Peyer's patch (tissue), 4 donors: ENCODE data around the gene CADM1. TPM values are rescaled to one million over a fixed set of nuclear protein-coding genes. Genes with fewer than 3 reads are reported as not detected.

Experiments used
- DNase-seq, 3 donors: peaks; one replicate each; pipeline ENCODE4 v3.0.0-alpha.2; 2017 to 2019
- H3K27ac ChIP-seq, 4 donors: fragments of 200-600 bp; sonication (generic); one replicate each; pipeline ENCODE4 v1.5.1; 2016 to 2019
- H3K27me3 ChIP-seq, 2 donors: fragments of 200-600 bp; sonication (generic); one replicate each; pipeline ENCODE4 v1.5.1; 2019
- H3K36me3 ChIP-seq, 3 donors: fragments of 200-600 bp; sonication (generic); one replicate each; pipeline ENCODE4 v1.5.1; 2016 to 2019
- H3K4me1 ChIP-seq, 4 donors: fragments of 200-600 bp; sonication (generic); one replicate each; pipeline ENCODE4 v1.5.1; 2016 to 2019
- H3K4me3 ChIP-seq, 4 donors: fragments of 200-600 bp; sonication (generic); 1 replicate in 3 of 4; 2 replicates in 1 of 4; pipeline ENCODE4 v1.5.1; 2016 to 2019; ENCODE audit warnings: mild to moderate bottlenecking in 1 of 4
- H3K9me3 ChIP-seq, 4 donors: fragments of 200-600 bp; sonication (generic); one replicate each; pipeline ENCODE4 v1.5.1; 2016 to 2019; ENCODE audit warnings: mild to moderate bottlenecking in 1 of 4
- POLR2A ChIP-seq, 2 donors: fragments of 450-650 bp; IDR thresholded peaks; one replicate each; pipeline ENCODE4 v1.5.1; 2017; ENCODE audit warnings: antibody characterized with exemption in 2 of 2, mild to moderate bottlenecking in 2 of 2, moderate library complexity in 2 of 2
- total RNA-seq, 4 donors: library from RNA; depleted of rRNA; stranded (reverse); fragments of >200 nt; gene quantifications; one replicate each; pipeline ENCODE4 v1.1.0, GENCODE V29; 2016
- TF ChIP-seq, protein P1 (sequence below), 6 experiments: fragments of 450-650 bp in 4 of 6; fragments of 200-600 bp in 2 of 6; sonication (generic) in 1 of 6; IDR thresholded peaks; one replicate each; pipeline ENCODE4 v1.5.1; 2017 to 2019; ENCODE audit warnings: antibody characterized with exemption in 6 of 6, mild to moderate bottlenecking in 3 of 6, moderate library complexity in 1 of 6

The CADM1 gene
- total RNA-seq, 4 donors from 2014 or later, result 0.38 to 8.3 (median 2.5) TPM

DNA sequence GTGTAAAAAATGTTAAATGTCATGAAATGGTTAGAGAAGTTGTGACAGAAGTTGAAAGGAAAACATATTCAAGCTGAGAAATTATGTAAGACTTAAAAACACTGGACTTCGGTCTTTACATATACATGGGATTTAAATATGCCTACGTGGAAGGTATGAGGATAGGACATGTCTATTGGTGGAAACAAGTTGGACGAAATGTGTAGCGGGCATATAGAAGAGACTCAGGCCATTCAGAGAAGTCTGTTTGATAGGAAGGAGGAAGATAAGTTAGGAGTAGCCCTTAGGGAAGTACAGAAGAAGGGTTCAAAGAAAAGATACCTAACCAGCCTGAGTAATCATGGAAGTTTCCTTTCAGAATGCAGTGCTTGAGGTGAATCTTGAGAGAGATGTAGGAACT is 14.7 kb downstream of the CADM1 start:
- no peak for DNase-seq
- H3K36me3 ChIP-seq, result no peaks in the 10 kb centered on the region
- H3K9me3 ChIP-seq, result no peaks in the 10 kb centered on the region
- no peak overlapping the region for H3K27ac ChIP-seq
- H3K27me3 ChIP-seq, result no peaks in the 10 kb centered on the region
- no peak for TF ChIP-seq POLR2A (IDR thresholded peaks at IDR 0.05)
- TF ChIP-seq, protein P1, sequence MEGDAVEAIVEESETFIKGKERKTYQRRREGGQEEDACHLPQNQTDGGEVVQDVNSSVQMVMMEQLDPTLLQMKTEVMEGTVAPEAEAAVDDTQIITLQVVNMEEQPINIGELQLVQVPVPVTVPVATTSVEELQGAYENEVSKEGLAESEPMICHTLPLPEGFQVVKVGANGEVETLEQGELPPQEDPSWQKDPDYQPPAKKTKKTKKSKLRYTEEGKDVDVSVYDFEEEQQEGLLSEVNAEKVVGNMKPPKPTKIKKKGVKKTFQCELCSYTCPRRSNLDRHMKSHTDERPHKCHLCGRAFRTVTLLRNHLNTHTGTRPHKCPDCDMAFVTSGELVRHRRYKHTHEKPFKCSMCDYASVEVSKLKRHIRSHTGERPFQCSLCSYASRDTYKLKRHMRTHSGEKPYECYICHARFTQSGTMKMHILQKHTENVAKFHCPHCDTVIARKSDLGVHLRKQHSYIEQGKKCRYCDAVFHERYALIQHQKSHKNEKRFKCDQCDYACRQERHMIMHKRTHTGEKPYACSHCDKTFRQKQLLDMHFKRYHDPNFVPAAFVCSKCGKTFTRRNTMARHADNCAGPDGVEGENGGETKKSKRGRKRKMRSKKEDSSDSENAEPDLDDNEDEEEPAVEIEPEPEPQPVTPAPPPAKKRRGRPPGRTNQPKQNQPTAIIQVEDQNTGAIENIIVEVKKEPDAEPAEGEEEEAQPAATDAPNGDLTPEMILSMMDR (IDR thresholded peaks at IDR 0.05), result no peak
- no peaks in the 10 kb centered on the region for H3K4me1 ChIP-seq
- no peak overlapping the region for H3K4me3 ChIP-seq

DNA sequence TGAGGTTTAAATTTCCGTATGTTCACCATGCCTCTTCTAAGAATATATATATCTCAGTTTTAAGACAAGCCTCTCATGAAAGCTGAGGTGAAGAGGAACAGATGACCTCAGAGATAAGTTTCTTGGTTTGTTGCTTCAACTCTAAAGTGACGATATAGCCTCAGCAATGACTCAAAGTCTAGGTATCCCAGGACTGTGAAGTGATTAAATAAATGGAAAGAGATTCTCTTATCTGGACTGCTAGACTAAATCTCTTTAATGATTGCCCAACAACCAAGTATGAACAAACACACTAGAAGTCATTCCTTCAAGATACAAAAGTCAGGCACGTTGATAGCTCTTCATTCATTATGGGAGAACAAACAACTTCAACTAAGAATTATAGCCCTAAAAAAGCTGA is 15.3 kb downstream of the CADM1 start:
- Histone ChIP-seq H3K4me3 (no peak overlapping the region), H3K36me3 (no peaks in the 10 kb centered on the region), H3K27me3 (no peaks in the 10 kb centered on the region), H3K9me3 (no peaks in the 10 kb centered on the region), H3K27ac (no peak overlapping the region), H3K4me1 (no peaks in the 10 kb centered on the region)
- DNase-seq, result no peak
- TF ChIP-seq, protein P1 (IDR thresholded peaks at IDR 0.05), result no peak
- TF ChIP-seq POLR2A (IDR thresholded peaks at IDR 0.05), result no peak

DNA sequence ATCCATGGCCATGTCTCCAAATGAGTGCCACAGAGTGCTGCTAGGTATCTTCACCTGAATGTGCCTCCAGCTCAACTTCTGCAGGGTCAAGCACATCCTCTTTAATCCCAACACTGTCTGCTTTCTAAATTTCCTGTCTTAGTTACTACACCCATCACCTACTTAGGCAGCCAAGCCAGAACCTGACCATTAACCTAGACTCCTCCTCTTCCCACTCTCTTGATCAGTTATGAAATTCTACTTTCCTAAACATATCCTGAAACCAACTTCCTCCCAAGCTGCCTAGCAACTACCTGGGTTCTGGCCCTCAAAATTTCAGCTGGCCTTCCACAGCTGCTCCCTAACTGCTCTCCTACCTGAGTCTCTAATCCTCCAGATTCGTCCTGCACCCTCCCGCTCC is 22.7 kb downstream of the CADM1 start:
- H3K27me3 ChIP-seq, result no peaks in the 10 kb centered on the region
- H3K4me3 ChIP-seq, result no peak overlapping the region
- H3K36me3 ChIP-seq, result no peaks in the 10 kb centered on the region
- no peak for TF ChIP-seq POLR2A (IDR thresholded peaks at IDR 0.05)
- TF ChIP-seq, protein P1 (IDR thresholded peaks at IDR 0.05), result no peak
- no peak for DNase-seq
- no peaks in the 10 kb centered on the region for H3K9me3 ChIP-seq
- H3K27ac ChIP-seq, result no peak overlapping the region
- H3K4me1 ChIP-seq, result no peaks in the 10 kb centered on the region

DNA sequence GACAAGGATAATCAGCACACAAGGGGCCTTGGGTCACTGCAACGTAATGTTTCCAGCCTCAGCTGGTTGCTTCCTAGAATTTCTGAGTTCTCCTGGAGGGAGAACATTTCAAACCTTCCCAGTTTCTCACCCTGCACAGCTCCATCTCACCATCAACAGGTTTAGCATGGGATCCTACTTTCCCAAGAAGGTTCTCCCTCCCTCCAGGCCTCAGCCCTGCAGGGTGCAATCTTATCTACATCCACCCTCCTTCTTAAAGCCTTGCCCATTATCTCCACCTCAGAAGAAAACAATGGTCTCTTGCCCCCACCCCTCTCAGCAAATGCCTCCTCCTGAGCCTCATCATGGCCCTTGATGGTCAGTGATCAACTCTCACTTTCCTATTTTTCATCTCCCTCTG is 23.6 kb downstream of the CADM1 start:
- H3K36me3 ChIP-seq, result no peaks in the 10 kb centered on the region
- H3K9me3 ChIP-seq, result no peaks in the 10 kb centered on the region
- no peaks in the 10 kb centered on the region for H3K27me3 ChIP-seq
- no peak for DNase-seq
- no peaks in the 10 kb centered on the region for H3K4me1 ChIP-seq
- H3K4me3 ChIP-seq, result no peak overlapping the region
- TF ChIP-seq, protein P1 (IDR thresholded peaks at IDR 0.05), result no peak
- TF ChIP-seq POLR2A (IDR thresholded peaks at IDR 0.05), result no peak
- no peak overlapping the region for H3K27ac ChIP-seq

DNA sequence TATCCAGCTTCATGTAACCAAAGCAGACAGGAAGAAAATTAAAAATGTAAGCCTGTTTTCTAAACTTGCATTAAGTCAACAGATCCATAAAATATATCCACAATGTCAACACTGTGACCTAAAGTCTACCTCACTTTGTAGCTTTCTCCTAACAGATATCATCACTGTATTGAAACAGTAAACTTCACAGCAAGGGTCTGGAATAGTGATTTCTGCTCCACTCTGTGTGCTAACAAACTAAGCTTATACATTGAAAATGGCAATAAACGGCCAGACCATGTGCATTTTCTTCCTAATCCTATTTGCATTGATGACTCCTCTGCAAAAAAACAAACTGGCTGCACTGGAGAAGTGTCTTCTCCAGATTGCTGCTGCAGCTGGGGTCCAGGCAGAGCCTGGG is 26.8 kb downstream of the CADM1 start:
- Histone ChIP-seq H3K9me3 (no peaks in the 10 kb centered on the region), H3K27me3 (no peaks in the 10 kb centered on the region), H3K27ac (no peak overlapping the region), H3K4me1 (no peaks in the 10 kb centered on the region), H3K36me3 (no peaks in the 10 kb centered on the region), H3K4me3 (no peak overlapping the region)
- no peak for DNase-seq
- TF ChIP-seq POLR2A (IDR thresholded peaks at IDR 0.05), result no peak
- TF ChIP-seq, protein P1 (IDR thresholded peaks at IDR 0.05), result no peak
